Measurements from ENCODE around the gene KCND2. TPM values are rescaled to one million over a fixed set of nuclear protein-coding genes. Genes with fewer than 3 reads are reported as not detected.

The KCND2 gene
- polyA plus RNA-seq, 4 donors = 1.5 to 12.5 (median 1.9) TPM

- no peak for DNase-seq (ENCODE audit: low read depth in 4 of 4, low spot score in 3 of 4)
Observed at GRCh38 chr7:120794106-120794729, 521.2 kb downstream of the KCND2 start.

GRCh38 chr7:120797026-120797645 is 524.2 kb downstream of the KCND2 start:
- DNase-seq (ENCODE audit: low read depth in 4 of 4, low spot score in 3 of 4) = no peak

- no peak for DNase-seq (ENCODE audit: low read depth in 4 of 4, low spot score in 3 of 4)
Observed at GRCh38 chr7:120799147-120799546, 526.2 kb downstream of the KCND2 start.
